Caco-2 (cell line): ENCODE results near the gene ADAT2. TPM values are rescaled to one million over a fixed set of nuclear protein-coding genes. Genes with fewer than 3 reads are reported as not detected.

ENCODE experiments used
- BruUV-seq: library from RNA; stranded (reverse); fragments of 400-500 nt; replicated peaks from 2 replicates; lab custom pipeline; 2021; lab: Mats Ljungman, UMichigan
- CTCF ChIA-PET: fragments of 300-600 bp; sonication (Branson Sonifier 250); formaldehyde crosslinking; loops from one replicate; lab custom pipeline; 2022; ENCODE audit warnings: antibody characterized with exemption; lab: Charles Lee
- POLR2A ChIA-PET: fragments of 300-600 bp; sonication (Branson Sonifier 250); formaldehyde crosslinking; loops from one replicate; lab custom pipeline; 2022; ENCODE audit warnings: antibody characterized with exemption; lab: Charles Lee
- DNase-seq, 2 experiments: peaks; one replicate each; pipeline versions ENCODE4 v3.0.0 to v3.0.0-alpha.2; 2020 to 2022
- H3K27me3 ChIP-seq: replicated peaks from 2 replicates; pipeline ENCODE4 v1.6.0; 2011; ENCODE audit warnings: low read length; ENCODE audit not compliant: control insufficient read depth, insufficient read depth
- H3K36me3 ChIP-seq: 2 replicates; pipeline ENCODE4 v1.5.1; 2011; ENCODE audit warnings: low read length; ENCODE audit not compliant: control insufficient read depth, insufficient read depth
- H3K4me1 ChIP-seq: fragments of 250-450 bp; sonication (Bioruptor Pico); 2 replicates; pipeline ENCODE4 v1.5.1; 2020; ENCODE audit warnings: mild to moderate bottlenecking
- H3K4me3 ChIP-seq: 2 replicates; pipeline ENCODE4 v1.5.1; 2011; ENCODE audit warnings: low read depth, mild to moderate bottlenecking, control low read depth, low read length
- H3K9me3 ChIP-seq: fragments of 250-450 bp; sonication (Bioruptor Pico); 2 replicates; pipeline ENCODE4 v1.5.1; 2020; ENCODE audit warnings: mild to moderate bottlenecking, moderate library complexity
- H3K27ac Mint-ChIP-seq: one replicate; pipeline ENCODE4 v1.8.0; 2022; ENCODE audit warnings: mixed read lengths; ENCODE audit not compliant: unreplicated experiment
- H3K27me3 Mint-ChIP-seq: one replicate; pipeline ENCODE4 v1.8.0; 2022; ENCODE audit warnings: mixed read lengths; ENCODE audit not compliant: insufficient read depth, unreplicated experiment
- H3K36me3 Mint-ChIP-seq: one replicate; pipeline ENCODE4 v1.8.0; 2022; ENCODE audit warnings: mild to moderate bottlenecking, mixed read lengths; ENCODE audit not compliant: insufficient read depth, unreplicated experiment
- H3K4me1 Mint-ChIP-seq: one replicate; pipeline ENCODE4 v1.8.0; 2022; ENCODE audit warnings: low read depth, mixed read lengths; ENCODE audit not compliant: unreplicated experiment
- H3K4me3 Mint-ChIP-seq: one replicate; pipeline ENCODE4 v1.8.0; 2022; ENCODE audit warnings: mild to moderate bottlenecking, moderate library complexity, mixed read lengths; ENCODE audit not compliant: unreplicated experiment
- H3K9me3 Mint-ChIP-seq: one replicate; pipeline ENCODE4 v1.8.0; 2022; ENCODE audit warnings: mixed read lengths; ENCODE audit not compliant: unreplicated experiment
- CTCF ChIP-seq, 2 experiments: fragments of 200-600 bp in 1 of 2; IDR thresholded peaks; 1 replicate in 1 of 2; 2 replicates in 1 of 2; pipeline versions ENCODE4 v1.5.1 to v1.8.0; 2011 to 2022; ENCODE audit warnings: antibody characterized with exemption in 1 of 2, control low read depth in 1 of 2, inconsistent platforms in 1 of 2, low read depth in 1 of 2, low read length in 1 of 2, mild to moderate bottlenecking in 1 of 2, moderate library complexity in 1 of 2; ENCODE audit not compliant: insufficient read depth in 1 of 2, severe bottlenecking in 1 of 2, unreplicated experiment in 1 of 2
- intact Hi-C: fragments of 100-400 bp; cut with micrococcal nuclease; formaldehyde crosslinking; loops from one replicate; pipeline ENCODE4 v1.10.0; 2022; ENCODE audit not compliant: unreplicated experiment
- total RNA-seq: library from RNA; stranded (reverse); gene quantifications from 2 replicates; pipeline ENCODE4 v1.2.3, GENCODE V29; 2022

Gene ADAT2
- total RNA-seq, 1 experiment from 2014 or later, result 12.7 TPM

GRCh38 chr6:143427109-143427817, 23.2 kb downstream of the ADAT2 start:
- H3K27me3 ChIP-seq, result no peaks in the 10 kb centered on the region
- Mint-ChIP-seq H3K4me1 (no peaks in the 10 kb centered on the region), H3K9me3 (no peaks in the 10 kb centered on the region), H3K36me3 (peaks cover 10% of the 10 kb centered on the region), H3K4me3 (no peak overlapping the region), H3K27me3 (no peaks in the 10 kb centered on the region), H3K27ac (no peak overlapping the region)
- H3K4me3 ChIP-seq, result no peak overlapping the region
- ChIA-PET CTCF (interaction anchor here (0.6 to 1.1 kb wide), 9 partner anchors 13 to 953 kb away, joined by 3 to 9 read pairs (median 3); partner anchors contain the start of gene FUCA2), POLR2A (interaction anchor here (0.5 kb wide), 1 partner anchor 795 kb away, joined by 3 read pairs; no protein-coding TSS in a partner anchor)
- H3K36me3 ChIP-seq, result no peaks in the 10 kb centered on the region
- TF ChIP-seq CTCF (IDR thresholded peaks at IDR 0.05; ENCODE audit: insufficient read depth in 1 of 2, low read depth in 1 of 2, low read length in 1 of 2, severe bottlenecking in 1 of 2, unreplicated experiment in 1 of 2), result peak; percentile 90 to 99
- intact Hi-C loops, result loop anchor here (1.0 to 10.0 kb wide), 9 partner anchors 55 to 953 kb away; no protein-coding TSS in a partner anchor
- no peaks in the 10 kb centered on the region for H3K4me1 ChIP-seq
- BruUV-seq, result no TSS peak
- no peaks in the 10 kb centered on the region for H3K9me3 ChIP-seq
- DNase-seq, result peak; percentile 68 to 78

GRCh38 chr6:143426026-143426425, 24.5 kb downstream of the ADAT2 start:
- intact Hi-C loops, result loop anchor here (2.0 to 10.0 kb wide), 3 partner anchors 54 to 859 kb away; no protein-coding TSS in a partner anchor
- Histone ChIP-seq H3K27me3 (no peaks in the 10 kb centered on the region), H3K4me3 (no peak overlapping the region), H3K36me3 (no peaks in the 10 kb centered on the region), H3K9me3 (no peaks in the 10 kb centered on the region), H3K4me1 (no peaks in the 10 kb centered on the region)
- no peak for TF ChIP-seq CTCF (IDR thresholded peaks at IDR 0.05; ENCODE audit: insufficient read depth in 1 of 2, low read depth in 1 of 2, low read length in 1 of 2, severe bottlenecking in 1 of 2, unreplicated experiment in 1 of 2)
- Mint-ChIP-seq H3K36me3 (peaks cover 6% of the 10 kb centered on the region), H3K9me3 (no peaks in the 10 kb centered on the region), H3K4me3 (no peak overlapping the region), H3K4me1 (no peaks in the 10 kb centered on the region), H3K27me3 (no peaks in the 10 kb centered on the region), H3K27ac (no peak overlapping the region)
- no peak for DNase-seq
- ChIA-PET CTCF (no interaction called here), POLR2A (no interaction called here)
- no TSS peak for BruUV-seq

DNA sequence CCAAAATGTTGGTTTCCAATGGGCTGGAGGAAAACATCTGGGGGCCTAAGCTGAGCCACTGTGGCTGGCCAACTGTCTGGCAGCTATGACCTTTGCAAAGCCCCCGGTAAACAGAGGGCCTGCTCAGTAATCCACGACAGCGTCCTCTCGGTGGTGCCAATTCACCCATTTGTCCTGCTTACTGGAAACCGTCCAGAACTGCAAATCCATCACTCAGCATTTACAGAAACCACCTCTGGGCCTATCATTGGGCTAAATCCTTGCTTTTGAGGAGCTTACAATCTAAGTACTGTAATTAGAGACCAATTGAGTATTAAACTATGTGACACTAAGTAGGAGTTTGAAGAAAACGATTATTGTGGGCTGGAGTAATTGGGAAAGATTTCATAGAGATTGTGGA, 31.0 kb downstream of the ADAT2 start:
- no peak overlapping the region for H3K4me3 Mint-ChIP-seq
- H3K27me3 Mint-ChIP-seq, result no peaks in the 10 kb centered on the region
- ChIA-PET POLR2A (no interaction called here), CTCF (no interaction called here)
- Histone ChIP-seq H3K4me1 (0 out of 2 replicates have a peak, but pooled peaks cover 3% of the 10 kb centered on the region), H3K4me3 (no peak overlapping the region), H3K27me3 (no peaks in the 10 kb centered on the region), H3K9me3 (no peaks in the 10 kb centered on the region), H3K36me3 (peaks cover 2% of the 10 kb centered on the region)
- intact Hi-C loops, result loop anchor here (10.0 kb wide), 1 partner anchor 535 kb away; no protein-coding TSS in a partner anchor
- no peak overlapping the region for H3K27ac Mint-ChIP-seq
- no peak for TF ChIP-seq CTCF (IDR thresholded peaks at IDR 0.05; ENCODE audit: insufficient read depth in 1 of 2, low read depth in 1 of 2, low read length in 1 of 2, severe bottlenecking in 1 of 2, unreplicated experiment in 1 of 2)
- no peaks in the 10 kb centered on the region for H3K36me3 Mint-ChIP-seq
- no peak for DNase-seq
- H3K9me3 Mint-ChIP-seq, result no peaks in the 10 kb centered on the region
- BruUV-seq, result no TSS peak
- H3K4me1 Mint-ChIP-seq, result no peaks in the 10 kb centered on the region
